8988T (cell line): Measurements from ENCODE around the gene DDX25.
"Not testable (repeated sequence)": the region's sequence is repeated elsewhere in the genome, so short reads cannot be mapped to it uniquely, and the experiment has no call there.

ENCODE experiments used
- DNase-seq: peaks from one replicate; pipeline ENCODE4 v3.0.0; 2011

DDX25 gene

GRCh38 chr11:125910226-125910849 lies 6.0 kb downstream of the DDX25 start:
- DNase-seq = no peak

- not testable (repeated sequence) for DNase-seq
These were observed 10.3 kb downstream of the DDX25 start for GRCh38 chr11:125914601-125915000.

GRCh38 chr11:125916683-125917347 lies 12.5 kb downstream of the DDX25 start:
- no peak for DNase-seq

- DNase-seq = no peak
These were observed 14.0 kb downstream of the DDX25 start for GRCh38 chr11:125918140-125918840.

- DNase-seq = no peak
These were observed 16.7 kb downstream of the DDX25 start for GRCh38 chr11:125921042-125921441.

GRCh38 chr11:125922156-125922555 lies 17.8 kb downstream of the DDX25 start:
- no peak for DNase-seq

- DNase-seq = no peak
These were observed 18.8 kb downstream of the DDX25 start for GRCh38 chr11:125923012-125923579.

- no peak for DNase-seq
These were observed 19.3 kb downstream of the DDX25 start for GRCh38 chr11:125923633-125924032.

- DNase-seq = no peak
These were observed 20.2 kb downstream of the DDX25 start for GRCh38 chr11:125924384-125925007.

GRCh38 chr11:125925247-125925740 lies 21.0 kb downstream of the DDX25 start:
- no peak for DNase-seq

GRCh38 chr11:125925804-125926203 lies 21.5 kb downstream of the DDX25 start:
- no peak for DNase-seq

- no peak for DNase-seq
These were observed 22.4 kb downstream of the DDX25 start for GRCh38 chr11:125926682-125927081.

GRCh38 chr11:125929445-125930075 lies 25.3 kb downstream of the DDX25 start:
- DNase-seq = no peak

- no peak for DNase-seq
These were observed 25.8 kb downstream of the DDX25 start for GRCh38 chr11:125930076-125930450.

GRCh38 chr11:125931116-125931515 lies 26.8 kb downstream of the DDX25 start:
- DNase-seq = no peak

GRCh38 chr11:125931668-125932067 lies 27.4 kb downstream of the DDX25 start:
- no peak for DNase-seq

GRCh38 chr11:125932301-125932700 lies 28.0 kb downstream of the DDX25 start:
- DNase-seq = no peak

GRCh38 chr11:125933030-125933813 lies 28.9 kb downstream of the DDX25 start:
- no peak for DNase-seq

GRCh38 chr11:125934473-125934872 lies 30.2 kb downstream of the DDX25 start:
- no peak for DNase-seq

- DNase-seq = no peak
These were observed 30.7 kb downstream of the DDX25 start for GRCh38 chr11:125935056-125935455.

GRCh38 chr11:125935618-125936199 lies 31.4 kb downstream of the DDX25 start:
- no peak for DNase-seq
